Measurements from ENCODE around the gene ICAM4.

Gene ICAM4

DNA sequence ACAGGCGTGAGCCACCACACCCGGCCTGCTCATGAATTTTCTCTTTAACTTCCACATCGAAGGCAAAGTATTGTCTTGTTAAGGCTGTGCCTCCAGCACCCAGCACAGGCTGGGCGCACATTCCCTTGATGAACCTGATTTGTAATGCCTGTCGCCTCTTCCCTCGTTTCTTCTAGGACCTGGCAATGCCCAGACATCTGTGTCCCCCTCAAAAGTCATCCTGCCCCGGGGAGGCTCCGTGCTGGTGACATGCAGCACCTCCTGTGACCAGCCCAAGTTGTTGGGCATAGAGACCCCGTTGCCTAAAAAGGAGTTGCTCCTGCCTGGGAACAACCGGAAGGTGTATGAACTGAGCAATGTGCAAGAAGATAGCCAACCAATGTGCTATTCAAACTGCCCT lies 12.2 kb upstream of the ICAM4 start:
- Histone ChIP-seq H3K4me3 (ENCODE audit: low read depth in 1 of 2, low read length in 2 of 2) (no peak overlapping the region), H3K79me2 (ENCODE audit: insufficient read depth, low read length) (no peaks in the 10 kb centered on the region), H3K36me3 (ENCODE audit: insufficient read depth, low read length) (peaks cover 5% of the 10 kb centered on the region; the same call in 1 of the 2 replicates), H3K27ac (ENCODE audit: low read length) (no peak overlapping the region), H2AFZ (ENCODE audit: low read depth, low read length) (no peak overlapping the region), H3K4me2 (ENCODE audit: insufficient read depth, low read length) (no peak overlapping the region), H3K4me1 (ENCODE audit: insufficient read depth, low read length) (peaks cover 30% of the 10 kb centered on the region), H4K20me1 (ENCODE audit: insufficient read depth, low read length) (no peaks in the 10 kb centered on the region), H3K9me3 (ENCODE audit: insufficient read depth, low read length, severe bottlenecking) (no peaks in the 10 kb centered on the region), H3K9ac (ENCODE audit: low read depth, low read length) (no peak overlapping the region), H3K27me3 (ENCODE audit: insufficient read depth, low read length, poor library complexity) (peaks cover 5% of the 10 kb centered on the region)
- TF ChIP-seq, protein P1, sequence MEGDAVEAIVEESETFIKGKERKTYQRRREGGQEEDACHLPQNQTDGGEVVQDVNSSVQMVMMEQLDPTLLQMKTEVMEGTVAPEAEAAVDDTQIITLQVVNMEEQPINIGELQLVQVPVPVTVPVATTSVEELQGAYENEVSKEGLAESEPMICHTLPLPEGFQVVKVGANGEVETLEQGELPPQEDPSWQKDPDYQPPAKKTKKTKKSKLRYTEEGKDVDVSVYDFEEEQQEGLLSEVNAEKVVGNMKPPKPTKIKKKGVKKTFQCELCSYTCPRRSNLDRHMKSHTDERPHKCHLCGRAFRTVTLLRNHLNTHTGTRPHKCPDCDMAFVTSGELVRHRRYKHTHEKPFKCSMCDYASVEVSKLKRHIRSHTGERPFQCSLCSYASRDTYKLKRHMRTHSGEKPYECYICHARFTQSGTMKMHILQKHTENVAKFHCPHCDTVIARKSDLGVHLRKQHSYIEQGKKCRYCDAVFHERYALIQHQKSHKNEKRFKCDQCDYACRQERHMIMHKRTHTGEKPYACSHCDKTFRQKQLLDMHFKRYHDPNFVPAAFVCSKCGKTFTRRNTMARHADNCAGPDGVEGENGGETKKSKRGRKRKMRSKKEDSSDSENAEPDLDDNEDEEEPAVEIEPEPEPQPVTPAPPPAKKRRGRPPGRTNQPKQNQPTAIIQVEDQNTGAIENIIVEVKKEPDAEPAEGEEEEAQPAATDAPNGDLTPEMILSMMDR (IDR thresholded peaks at IDR 0.05; ENCODE audit: borderline replicate concordance, extremely low read depth, low read length, poor library complexity, severe bottlenecking): no peak
- no peak for TF ChIP-seq EZH2 (IDR thresholded peaks at IDR 0.05; ENCODE audit: borderline replicate concordance, low read depth, low read length, severe bottlenecking)
- DNase-seq: no peak
- no peak for ATAC-seq (ENCODE audit: insufficient read depth, low read depth)

DNA sequence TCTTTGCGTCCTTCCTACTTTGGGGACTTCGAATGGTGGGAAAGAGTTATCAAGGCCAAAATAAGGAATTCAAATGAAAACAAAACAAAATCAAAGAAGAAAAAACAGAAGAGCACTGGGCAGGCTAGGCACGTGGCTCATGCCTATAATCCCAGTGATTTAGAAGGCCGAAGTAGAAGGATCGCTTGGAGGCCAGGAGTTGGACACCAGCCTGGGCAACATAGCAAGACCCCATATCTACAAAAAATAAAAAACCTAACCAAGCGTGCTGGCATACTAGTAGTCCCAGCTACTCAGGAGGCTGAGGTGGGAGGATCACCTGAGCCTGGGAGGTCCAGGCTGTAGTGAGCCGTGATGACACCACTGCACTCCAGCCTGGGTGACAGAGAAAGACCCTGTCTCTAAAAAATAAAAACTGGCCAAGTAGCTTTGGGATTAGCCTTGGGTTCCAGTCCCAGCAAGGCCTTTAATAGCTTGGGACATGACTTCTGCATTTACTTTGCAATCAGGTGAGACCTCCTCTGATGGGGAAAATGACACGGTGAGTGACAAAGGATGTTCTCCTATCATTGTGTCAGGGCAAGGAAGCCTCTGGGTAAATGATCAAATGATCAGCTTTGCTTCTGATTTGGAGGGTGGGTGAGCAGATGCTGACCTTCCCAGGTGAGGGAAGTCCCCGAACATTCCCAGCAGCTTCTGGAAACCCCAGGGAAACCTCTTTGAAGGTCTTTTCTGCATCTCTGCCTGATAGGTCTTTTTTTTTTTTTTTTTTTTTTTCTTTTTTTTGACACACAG lies 8.8 kb upstream of the ICAM4 start:
- no peaks in the 10 kb centered on the region for H4K20me1 ChIP-seq (ENCODE audit: insufficient read depth, low read length)
- H3K9me3 ChIP-seq (ENCODE audit: insufficient read depth, low read length, severe bottlenecking): no peaks in the 10 kb centered on the region
- no peaks in the 10 kb centered on the region for H3K4me1 ChIP-seq (ENCODE audit: insufficient read depth, low read length)
- H3K4me2 ChIP-seq (ENCODE audit: insufficient read depth, low read length): no peak overlapping the region
- TF ChIP-seq EZH2 (IDR thresholded peaks at IDR 0.05; ENCODE audit: borderline replicate concordance, low read depth, low read length, severe bottlenecking): no peak
- TF ChIP-seq, protein P1 (IDR thresholded peaks at IDR 0.05; ENCODE audit: borderline replicate concordance, extremely low read depth, low read length, poor library complexity, severe bottlenecking): no peak
- ATAC-seq (ENCODE audit: insufficient read depth, low read depth) (no peak), DNase-seq (no peak)
- no peak overlapping the region for H3K9ac ChIP-seq (ENCODE audit: low read depth, low read length)
- no peak overlapping the region for H3K4me3 ChIP-seq (ENCODE audit: low read depth in 1 of 2, low read length in 2 of 2)
- no peak overlapping the region for H3K27ac ChIP-seq (ENCODE audit: low read length)
- H3K36me3 ChIP-seq (ENCODE audit: insufficient read depth, low read length): peaks cover 5% of the 10 kb centered on the region; the same call in 1 of the 2 replicates
- H3K27me3 ChIP-seq (ENCODE audit: insufficient read depth, low read length, poor library complexity): no peaks in the 10 kb centered on the region
- H2AFZ ChIP-seq (ENCODE audit: low read depth, low read length): no peak overlapping the region
- no peaks in the 10 kb centered on the region for H3K79me2 ChIP-seq (ENCODE audit: insufficient read depth, low read length)

DNA sequence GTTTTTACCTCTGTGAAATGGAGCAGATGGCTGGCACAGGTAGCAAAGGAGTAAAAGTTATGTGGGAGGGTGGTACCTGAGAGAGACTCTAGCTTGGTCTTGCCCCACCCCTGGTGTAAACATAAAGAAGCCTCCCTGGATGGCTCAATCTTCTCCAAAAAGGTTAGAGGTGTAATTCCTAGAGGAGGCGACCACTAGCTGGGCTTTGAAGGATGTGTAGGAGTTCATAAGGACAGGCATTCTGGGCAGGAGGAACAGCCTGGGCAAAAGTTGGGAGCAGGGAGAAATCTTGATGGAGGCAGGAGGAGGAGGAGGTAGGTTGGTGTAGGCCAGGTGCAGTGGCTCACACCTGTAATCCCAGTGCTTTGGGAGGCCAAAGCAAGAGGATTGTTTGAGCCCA lies 7.8 kb upstream of the ICAM4 start:
- Histone ChIP-seq H3K9ac (ENCODE audit: low read depth, low read length) (no peak overlapping the region), H3K79me2 (ENCODE audit: insufficient read depth, low read length) (no peaks in the 10 kb centered on the region), H3K36me3 (ENCODE audit: insufficient read depth, low read length) (peaks cover 12% of the 10 kb centered on the region; the same call in 1 of the 2 replicates), H3K4me1 (ENCODE audit: insufficient read depth, low read length) (no peaks in the 10 kb centered on the region), H2AFZ (ENCODE audit: low read depth, low read length) (no peak overlapping the region), H3K27me3 (ENCODE audit: insufficient read depth, low read length, poor library complexity) (no peaks in the 10 kb centered on the region), H3K4me3 (ENCODE audit: low read depth in 1 of 2, low read length in 2 of 2) (no peak overlapping the region), H3K4me2 (ENCODE audit: insufficient read depth, low read length) (no peak overlapping the region), H3K9me3 (ENCODE audit: insufficient read depth, low read length, severe bottlenecking) (no peaks in the 10 kb centered on the region), H3K27ac (ENCODE audit: low read length) (no peak overlapping the region), H4K20me1 (ENCODE audit: insufficient read depth, low read length) (no peaks in the 10 kb centered on the region)
- TF ChIP-seq, protein P1 (IDR thresholded peaks at IDR 0.05; ENCODE audit: borderline replicate concordance, extremely low read depth, low read length, poor library complexity, severe bottlenecking): no peak
- TF ChIP-seq EZH2 (IDR thresholded peaks at IDR 0.05; ENCODE audit: borderline replicate concordance, low read depth, low read length, severe bottlenecking): no peak
- DNase-seq: no peak
- ATAC-seq (ENCODE audit: insufficient read depth, low read depth): no peak

All from DND-41 (cell line).